ENCODE data around the gene DDIAS. TPM values are rescaled to one million over a fixed set of nuclear protein-coding genes. Genes with fewer than 3 reads are reported as not detected.

Gene DDIAS
- total and polyA plus RNA-seq, 9 of the 15 experiments (the other 6 are each of a cell fraction or from before 2014, with no cell fraction given) = 9.4 to 27.2 (median 23.3) TPM

DNA sequence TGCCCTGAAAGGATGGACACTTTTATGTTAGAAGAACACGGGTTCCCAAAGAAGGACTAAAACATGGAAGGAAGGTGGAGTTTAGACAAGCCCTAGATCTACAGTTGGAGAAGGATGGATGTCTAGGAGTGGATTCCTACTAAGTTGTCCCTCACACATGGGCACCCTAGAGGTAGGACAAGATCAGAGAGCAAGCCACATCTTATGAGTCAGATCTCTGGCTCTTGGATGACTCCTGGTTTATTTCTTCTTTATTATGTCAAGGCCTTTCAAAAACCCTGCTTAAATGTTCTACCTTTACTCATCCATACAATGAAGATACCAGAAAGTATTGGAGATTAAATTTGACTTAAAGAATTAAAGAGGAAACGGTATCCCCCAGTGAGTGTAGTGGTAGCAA lies 35.7 kb upstream of the DDIAS start:
- Histone ChIP-seq H3K9ac (ENCODE audit: insufficient read depth in 1 of 2, low read depth in 2 of 2, low read length in 2 of 2) (no peak overlapping the region), H3K9me1 (ENCODE audit: control insufficient read depth, insufficient read depth, low read length) (no peaks in the 10 kb centered on the region), H3K4me1 (replicated peaks in 1 of 2; ENCODE audit: control insufficient read depth in 2 of 2, insufficient read depth in 2 of 2, low read length in 2 of 2) (peaks cover 0 to 2% of the 10 kb centered on the region in 2 experiments; a peak in 2 of 5 replicates), H3K27me3 (ENCODE audit: control insufficient read depth in 2 of 2, insufficient read depth in 2 of 2, low read length in 2 of 2) (no peaks in the 10 kb centered on the region), H3K4me2 (ENCODE audit: insufficient read depth, low read length) (no peak overlapping the region), H3K27ac (ENCODE audit: extremely low read depth, low read depth, low read length) (no peak overlapping the region), H3K4me3 (no peak overlapping the region), H2AFZ (ENCODE audit: low read depth, low read length) (no peak overlapping the region), H3K36me3 (ENCODE audit: control insufficient read depth, insufficient read depth, low read length) (no peaks in the 10 kb centered on the region), H3K79me2 (ENCODE audit: control insufficient read depth, insufficient read depth, low read length) (no peaks in the 10 kb centered on the region), H4K20me1 (replicated peaks; ENCODE audit: control insufficient read depth, insufficient read depth, low read length) (no peaks in the 10 kb centered on the region; the same call in 1 of the 2 replicates), H3K9me3 (replicated peaks; ENCODE audit: control insufficient read depth, insufficient read depth, low read depth, low read length) (no peaks in the 10 kb centered on the region)
- DNase-seq (ENCODE audit: extremely low read depth in 1 of 4, low spot score in 3 of 4) (no peak), ATAC-seq (no peak), FAIRE-seq (no peak)
- CTCF ChIA-PET (ENCODE audit: low intra/inter-chr PET ratio) = no interaction called here
- intact Hi-C loops (cut with micrococcal nuclease) (loop anchor here (2.0 to 5.0 kb wide), 4 partner anchors 61 to 955 kb away; no protein-coding TSS in a partner anchor), in situ Hi-C loops (cut with MboI) (loop anchor here (5.0 to 25.0 kb wide), 2 partner anchors 149 to 946 kb away; no protein-coding TSS in a partner anchor)
- 26% methylated on average over 2 of the region's 2 CpGs for WGBS (ENCODE audit: insufficient coverage, low coverage, missing lambda C conversion rate)
- TF ChIP-seq PHTF2 (CRISPR knock-in tag; IDR thresholded peaks at IDR 0.05) (no peak), LCOR (CRISPR knock-in tag; IDR thresholded peaks at IDR 0.05) (no peak)
- TF ChIP-seq, protein P1, sequence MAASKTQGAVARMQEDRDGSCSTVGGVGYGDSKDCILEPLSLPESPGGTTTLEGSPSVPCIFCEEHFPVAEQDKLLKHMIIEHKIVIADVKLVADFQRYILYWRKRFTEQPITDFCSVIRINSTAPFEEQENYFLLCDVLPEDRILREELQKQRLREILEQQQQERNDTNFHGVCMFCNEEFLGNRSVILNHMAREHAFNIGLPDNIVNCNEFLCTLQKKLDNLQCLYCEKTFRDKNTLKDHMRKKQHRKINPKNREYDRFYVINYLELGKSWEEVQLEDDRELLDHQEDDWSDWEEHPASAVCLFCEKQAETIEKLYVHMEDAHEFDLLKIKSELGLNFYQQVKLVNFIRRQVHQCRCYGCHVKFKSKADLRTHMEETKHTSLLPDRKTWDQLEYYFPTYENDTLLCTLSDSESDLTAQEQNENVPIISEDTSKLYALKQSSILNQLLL (CRISPR knock-in tag; IDR thresholded peaks at IDR 0.05; ENCODE audit: borderline replicate concordance) = no peak
- POLR2A ChIA-PET = no interaction called here
- no TSS peak for BruUV-seq (replicated peaks)
